Activated naive CD4-positive, alpha-beta T cell treated with anti-CD3 and anti-CD28 coated beads, Interleukin-2, amount 50 U/mL, for 24 hours (primary cell): ENCODE data around the gene ZSCAN2.

Experiments used
- H3K27ac Mint-ChIP-seq: one replicate; pipeline ENCODE4 v1.8.0; 2021; ENCODE audit warnings: mild to moderate bottlenecking, mixed read lengths
- H3K27me3 Mint-ChIP-seq: one replicate; pipeline ENCODE4 v1.8.0; 2021; ENCODE audit warnings: mixed read lengths
- H3K36me3 Mint-ChIP-seq: one replicate; pipeline ENCODE4 v1.8.0; 2021; ENCODE audit warnings: mixed read lengths
- H3K4me1 Mint-ChIP-seq: one replicate; pipeline ENCODE4 v1.8.0; 2021; ENCODE audit warnings: mixed read lengths
- H3K4me3 Mint-ChIP-seq: one replicate; pipeline ENCODE4 v1.8.0; 2021; ENCODE audit warnings: mild to moderate bottlenecking, mixed read lengths
- H3K9me3 Mint-ChIP-seq: one replicate; pipeline ENCODE4 v1.8.0; 2021; ENCODE audit warnings: mixed read lengths

The ZSCAN2 gene

DNA sequence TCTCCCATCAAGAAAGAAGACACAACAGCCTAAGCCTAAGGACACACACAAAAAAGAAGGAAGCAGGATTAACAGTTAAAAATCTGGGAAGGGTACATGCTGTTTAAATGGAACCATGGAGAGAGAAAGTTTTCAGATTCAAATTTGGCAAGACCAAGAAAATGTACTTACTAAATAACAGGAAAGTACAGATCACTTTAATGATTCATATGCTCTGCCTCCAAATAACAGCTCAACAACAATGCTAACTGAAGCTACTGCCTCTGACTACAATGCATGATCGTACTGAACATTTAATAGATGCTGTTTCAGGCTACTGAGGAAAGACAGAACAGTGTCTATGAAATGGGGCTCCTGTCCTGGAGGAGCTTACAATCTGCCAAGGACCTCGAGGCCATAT is 65.6 kb downstream of the ZSCAN2 start:
- Mint-ChIP-seq H3K27ac (peak overlapping the region; percentile 79), H3K27me3 (no peaks in the 10 kb centered on the region), H3K4me1 (peaks cover 29% of the 10 kb centered on the region), H3K9me3 (no peaks in the 10 kb centered on the region), H3K4me3 (no peak overlapping the region), H3K36me3 (peaks cover 9% of the 10 kb centered on the region)

DNA sequence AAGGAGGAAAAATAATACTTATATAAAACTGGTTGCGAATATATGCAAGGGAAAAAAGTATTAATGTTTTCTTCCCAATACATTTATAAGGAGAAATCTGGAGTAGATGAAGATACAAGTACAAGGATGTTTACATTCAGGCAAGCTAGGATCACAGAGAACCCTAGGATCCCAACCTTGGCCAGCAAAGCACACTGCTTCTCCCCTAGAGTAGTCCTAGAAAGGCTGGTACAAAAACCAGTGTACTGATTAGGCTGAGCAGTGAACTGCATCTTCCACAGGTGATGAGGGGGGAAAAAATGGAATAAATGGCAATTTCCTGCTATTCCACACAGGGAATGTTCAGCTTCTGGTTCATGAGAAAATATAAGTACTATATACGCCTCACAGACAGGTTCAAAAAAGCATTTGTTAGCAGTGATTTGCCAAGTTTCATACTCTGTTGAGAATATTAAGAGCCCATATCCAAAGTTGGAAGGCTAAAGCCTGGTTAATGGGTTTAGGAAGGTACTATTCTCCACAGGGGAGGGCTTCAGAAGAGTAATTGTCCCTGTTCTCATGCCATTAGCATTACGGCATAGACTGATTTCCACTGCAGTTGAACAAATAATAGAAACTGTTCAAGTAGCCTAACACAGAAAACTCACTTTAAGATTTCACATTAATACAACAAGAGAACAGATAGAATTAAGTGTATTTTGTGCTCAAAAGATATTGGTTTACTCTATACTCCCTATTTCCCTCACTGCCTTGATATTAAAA is 67.6 kb downstream of the ZSCAN2 start:
- H3K4me3 Mint-ChIP-seq: no peak overlapping the region
- peak overlapping the region; percentile 63 for H3K27ac Mint-ChIP-seq
- H3K9me3 Mint-ChIP-seq: no peaks in the 10 kb centered on the region
- H3K4me1 Mint-ChIP-seq: peaks cover 35% of the 10 kb centered on the region
- H3K36me3 Mint-ChIP-seq: peaks cover 11% of the 10 kb centered on the region
- no peaks in the 10 kb centered on the region for H3K27me3 Mint-ChIP-seq

DNA sequence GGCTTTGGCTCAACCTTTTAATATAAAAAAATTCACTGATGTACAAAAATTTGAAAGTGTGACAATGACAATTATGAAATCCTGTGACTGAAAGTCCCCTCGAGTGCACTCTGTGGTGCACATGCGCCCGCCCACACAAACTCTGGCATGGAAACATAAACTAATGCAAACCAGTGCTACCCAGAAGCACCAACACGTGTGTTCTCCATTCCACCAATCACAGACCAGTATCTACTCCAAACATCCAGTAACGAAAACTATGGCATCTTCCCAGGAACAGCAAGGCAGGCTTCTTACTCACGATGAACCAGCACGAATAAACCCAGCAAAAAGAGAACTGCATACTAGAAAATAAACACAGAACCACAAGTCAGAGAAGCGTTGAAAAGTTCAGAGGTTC is 68.9 kb downstream of the ZSCAN2 start:
- H3K27ac Mint-ChIP-seq: peak overlapping the region; percentile 24
- peaks cover 9% of the 10 kb centered on the region for H3K36me3 Mint-ChIP-seq
- peaks cover 35% of the 10 kb centered on the region for H3K4me1 Mint-ChIP-seq
- no peak overlapping the region for H3K4me3 Mint-ChIP-seq
- no peaks in the 10 kb centered on the region for H3K9me3 Mint-ChIP-seq
- no peaks in the 10 kb centered on the region for H3K27me3 Mint-ChIP-seq

DNA sequence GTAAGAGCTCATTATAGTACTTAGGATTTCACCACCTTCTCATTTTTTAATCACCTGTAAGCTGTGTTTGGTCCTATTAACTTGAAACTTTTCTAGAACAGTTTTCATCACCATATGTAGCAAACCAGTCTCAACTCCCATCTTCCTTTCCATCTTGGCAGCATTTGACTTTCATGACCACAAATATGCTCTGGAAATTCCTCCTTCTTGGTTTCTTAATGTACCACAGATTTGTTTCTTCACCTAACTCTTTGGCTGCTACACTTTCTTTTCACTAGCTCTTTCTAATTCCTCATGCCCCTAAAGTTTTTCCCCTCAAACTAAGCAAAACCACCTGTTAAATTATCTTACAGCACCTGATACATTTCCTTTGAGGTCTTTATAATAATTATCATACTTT is 70.4 kb downstream of the ZSCAN2 start:
- Mint-ChIP-seq H3K27me3 (no peaks in the 10 kb centered on the region), H3K4me3 (no peak overlapping the region), H3K27ac (peak overlapping the region; percentile 52), H3K4me1 (peaks cover 35% of the 10 kb centered on the region), H3K9me3 (no peaks in the 10 kb centered on the region), H3K36me3 (peaks cover 9% of the 10 kb centered on the region)
